Mammary epithelial cell (primary cell): Measurements from ENCODE around the gene SNAPC4.

Source experiments
- CTCF ChIP-seq, 2 donors: IDR thresholded peaks in 1 of 2; conservative IDR thresholded peaks in 1 of 2; 2 replicates each; pipeline ENCODE4 v1.5.1; 2011 to 2012; ENCODE audit warnings: inconsistent platforms in 2 of 2, low read length in 2 of 2, mild to moderate bottlenecking in 2 of 2, control low read depth in 1 of 2, low read depth in 1 of 2; ENCODE audit not compliant: insufficient read depth in 1 of 2; ENCODE audit errors: extremely low read depth in 1 of 2
- EZH2 ChIP-seq: IDR thresholded peaks from 2 replicates; pipeline ENCODE4 v1.6.1; 2012; ENCODE audit warnings: low read length, inconsistent platforms, borderline replicate concordance

GRCh38 chr9:136402067-136402466 lies 2.1 kb upstream of the SNAPC4 start:
- TF ChIP-seq CTCF (conservative IDR thresholded peaks at IDR 0.05 in 1 of 2, IDR thresholded peaks at IDR 0.05 in 1 of 2; ENCODE audit: extremely low read depth in 1 of 2, insufficient read depth in 1 of 2, low read depth in 1 of 2, low read length in 2 of 2) (no peak), EZH2 (no peak)
